GM19035 (cell line): ENCODE results near the gene ADGRG3.

Experiments used
- ATAC-seq: cut with Tn5 transposase; IDR thresholded peaks from one replicate; pipeline ENCODE4 v1.9.1; 2021; ENCODE audit not compliant: unreplicated experiment

Gene ADGRG3

GRCh38 chr16:57679016-57679415, 10.9 kb downstream of the ADGRG3 start:
- no peak for ATAC-seq

DNA sequence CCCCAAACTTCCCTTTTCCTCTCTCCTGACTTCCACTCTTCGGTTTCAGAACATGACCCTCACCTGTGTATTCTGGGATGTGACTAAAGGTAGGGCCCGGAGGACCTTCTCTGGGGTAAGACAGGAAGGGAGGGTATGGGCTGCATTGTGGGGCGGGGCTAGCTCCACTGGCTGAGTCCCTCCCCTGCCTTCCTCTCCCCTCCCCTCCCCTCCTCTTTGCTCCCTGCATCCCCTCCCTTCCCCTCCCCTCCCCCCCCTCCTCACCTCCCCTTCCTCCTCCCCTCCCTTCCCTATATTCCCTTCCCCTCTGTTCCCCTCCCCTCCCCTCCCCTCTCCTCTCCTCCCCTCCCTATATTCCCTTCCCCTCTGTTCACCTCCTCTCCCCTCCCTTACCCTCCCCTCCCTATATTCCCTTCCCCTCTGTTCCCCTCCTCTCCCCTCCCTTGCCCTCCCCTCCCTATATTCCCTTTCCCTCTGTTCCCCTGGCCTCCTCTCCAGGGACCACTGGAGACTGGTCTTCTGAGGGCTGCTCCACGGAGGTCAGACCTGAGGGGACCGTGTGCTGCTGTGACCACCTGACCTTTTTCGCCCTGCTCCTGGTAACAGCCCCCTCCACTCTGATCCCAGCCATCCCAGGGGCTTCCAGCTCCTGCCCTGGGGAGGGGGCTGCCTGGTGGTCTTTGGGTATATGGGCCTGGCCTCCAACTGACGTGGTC, 11.8 kb downstream of the ADGRG3 start:
- ATAC-seq: no peak

- ATAC-seq: no peak
These were observed 12.8 kb downstream of the ADGRG3 start for GRCh38 chr16:57680842-57681375.

DNA sequence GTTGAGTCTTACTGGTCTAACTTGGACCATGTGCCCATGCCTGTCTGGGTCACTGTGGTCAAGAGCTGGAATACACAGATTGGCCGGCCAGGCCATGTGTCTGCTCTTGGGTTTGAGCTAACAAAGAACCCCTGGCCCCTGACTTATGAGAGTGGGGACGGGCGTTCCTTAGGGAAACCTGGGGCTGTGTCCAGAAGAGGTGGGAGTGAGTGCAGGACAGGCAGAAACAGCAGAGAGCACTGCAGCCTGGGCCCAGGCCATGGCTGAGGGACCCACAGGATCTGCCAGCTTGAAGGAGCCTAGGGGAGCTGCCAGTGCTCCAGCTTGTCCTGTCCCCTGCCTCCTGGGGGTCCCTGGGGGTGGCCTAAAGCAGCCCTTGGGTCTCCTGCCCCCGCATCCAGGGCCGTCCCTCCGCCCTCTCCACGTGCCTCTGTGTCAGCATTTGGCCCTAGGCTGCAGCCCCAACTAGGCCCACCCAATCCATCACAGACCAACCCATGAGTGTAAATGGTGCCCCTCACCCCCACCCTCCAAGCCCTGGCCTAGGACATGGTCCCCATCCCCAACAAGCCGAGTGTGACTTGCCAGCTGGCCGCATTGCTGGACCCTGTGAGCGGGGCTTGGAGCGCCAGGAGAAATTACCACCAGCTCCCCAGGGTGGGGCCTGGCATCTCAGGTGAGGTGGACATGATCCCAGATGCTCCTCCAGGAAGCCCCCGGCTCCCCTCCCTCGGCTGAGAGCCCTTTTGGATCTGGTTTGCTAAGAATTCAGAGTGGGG, 14.0 kb downstream of the ADGRG3 start:
- no peak for ATAC-seq

DNA sequence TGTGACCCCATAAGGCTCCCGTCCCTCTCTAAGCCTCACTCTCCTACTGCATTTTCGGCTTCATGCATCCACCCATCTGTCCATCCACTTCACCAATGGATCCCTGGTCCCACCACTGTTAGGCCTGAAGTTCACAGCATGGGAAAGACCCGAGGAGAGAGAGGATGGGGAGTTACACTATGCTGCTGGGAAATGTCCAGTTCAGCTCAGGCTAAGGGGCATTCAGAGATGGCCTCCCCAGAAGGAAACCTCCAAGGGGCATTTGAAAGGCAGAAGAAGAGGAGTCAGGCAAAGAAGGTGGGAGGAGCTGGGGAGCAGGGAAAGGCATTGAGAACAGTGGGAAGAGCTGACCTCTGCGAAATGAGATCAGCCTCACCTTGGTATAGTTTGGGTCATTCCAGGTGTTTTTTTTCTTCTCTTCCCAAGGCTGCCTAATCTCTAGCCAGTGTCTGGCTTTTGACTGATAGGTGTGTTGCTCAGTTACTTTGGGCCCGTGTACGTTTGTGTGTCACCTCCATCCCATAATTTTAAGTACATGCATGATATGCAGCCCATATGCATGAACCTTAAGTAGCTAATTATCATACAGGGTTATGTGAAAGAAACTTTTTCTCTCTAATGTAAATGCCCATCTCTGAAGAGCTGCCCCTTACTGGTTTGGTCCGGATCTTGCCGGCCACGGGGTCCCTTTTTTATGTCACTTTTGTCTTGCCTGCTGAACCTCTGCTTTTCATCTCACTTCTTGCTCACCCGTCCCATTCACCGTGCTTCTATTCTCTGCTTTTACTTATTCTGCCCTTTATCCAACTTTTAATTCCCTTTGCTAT, 14.9 kb downstream of the ADGRG3 start:
- no peak for ATAC-seq

DNA sequence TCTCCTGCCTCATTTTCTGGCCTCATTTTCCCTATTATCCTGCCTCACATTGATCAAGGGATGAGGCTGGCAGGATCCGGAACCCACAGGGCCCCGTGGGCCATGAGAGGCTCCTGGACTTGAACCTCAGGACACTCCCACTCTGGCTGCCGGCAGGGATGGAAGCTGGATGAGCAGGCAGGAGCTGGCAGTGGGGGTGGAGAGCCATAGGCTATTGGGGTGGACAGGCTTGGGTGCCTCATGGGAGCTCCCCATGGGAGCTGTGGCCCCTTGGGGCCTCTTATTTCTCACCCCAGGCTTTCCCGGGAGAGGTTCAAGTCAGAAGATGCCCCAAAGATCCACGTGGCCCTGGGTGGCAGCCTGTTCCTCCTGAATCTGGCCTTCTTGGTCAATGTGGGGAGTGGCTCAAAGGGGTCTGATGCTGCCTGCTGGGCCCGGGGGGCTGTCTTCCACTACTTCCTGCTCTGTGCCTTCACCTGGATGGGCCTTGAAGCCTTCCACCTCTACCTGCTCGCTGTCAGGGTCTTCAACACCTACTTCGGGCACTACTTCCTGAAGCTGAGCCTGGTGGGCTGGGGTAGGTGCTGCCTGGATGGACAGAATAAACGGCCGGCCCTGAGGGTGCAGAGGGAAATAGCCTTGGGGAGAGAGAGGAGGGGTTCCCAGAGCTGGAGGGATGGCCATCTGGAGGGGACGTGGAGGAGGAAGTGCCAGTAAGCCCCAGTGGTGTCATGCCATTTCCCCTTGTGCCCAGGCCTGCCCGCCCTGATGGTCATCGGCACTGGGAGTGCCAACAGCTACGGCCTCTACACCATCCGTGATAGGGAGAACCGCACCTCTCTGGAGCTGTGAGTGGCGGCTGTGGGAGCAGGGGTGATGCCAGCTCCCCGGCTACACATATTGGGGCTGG, 15.8 kb downstream of the ADGRG3 start:
- no peak for ATAC-seq

DNA sequence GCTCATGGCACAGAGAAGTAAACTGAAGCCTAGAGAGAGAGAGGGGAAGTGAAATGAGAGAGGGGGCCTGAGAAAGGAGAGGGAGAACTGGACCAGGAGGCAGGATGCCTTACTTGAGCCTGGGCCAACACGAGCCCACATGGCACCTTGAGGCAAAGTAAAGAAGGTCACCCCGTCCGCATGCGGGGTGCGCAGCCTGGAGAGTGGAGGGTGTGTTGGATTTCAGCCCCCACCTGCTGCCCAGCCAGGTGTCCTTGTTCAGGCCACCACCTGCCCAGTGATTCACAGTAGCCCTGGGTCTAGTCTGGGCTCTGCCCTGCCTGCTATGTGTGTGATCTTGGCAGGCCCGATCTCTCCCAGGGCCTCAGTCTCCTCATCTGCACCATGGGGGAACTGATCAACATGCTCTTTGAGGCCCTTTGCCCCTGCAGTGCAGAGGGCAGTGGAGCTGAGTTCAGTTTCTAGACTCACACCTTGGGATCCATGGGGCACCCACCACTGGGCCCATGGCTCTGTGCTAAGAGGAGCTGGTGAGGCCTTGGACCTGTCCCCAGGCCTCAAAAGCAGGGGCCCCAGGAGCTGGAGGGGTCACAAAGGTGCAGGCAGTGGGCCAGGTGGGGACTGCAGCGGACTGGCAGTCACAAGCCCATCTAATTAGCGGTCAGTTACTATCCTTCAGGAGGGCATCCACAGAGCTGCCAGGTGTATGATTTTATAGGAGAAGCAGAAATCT, 16.7 kb downstream of the ADGRG3 start:
- ATAC-seq: no peak

DNA sequence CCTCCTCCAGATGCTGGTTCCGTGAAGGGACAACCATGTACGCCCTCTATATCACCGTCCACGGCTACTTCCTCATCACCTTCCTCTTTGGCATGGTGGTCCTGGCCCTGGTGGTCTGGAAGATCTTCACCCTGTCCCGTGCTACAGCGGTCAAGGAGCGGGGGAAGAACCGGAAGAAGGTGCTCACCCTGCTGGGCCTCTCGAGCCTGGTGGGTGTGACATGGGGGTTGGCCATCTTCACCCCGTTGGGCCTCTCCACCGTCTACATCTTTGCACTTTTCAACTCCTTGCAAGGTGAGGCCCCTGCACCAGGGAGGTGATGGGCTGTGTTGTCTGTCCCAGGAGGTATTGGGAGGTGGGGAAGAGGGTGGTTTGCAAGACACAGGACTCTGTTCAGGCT, 17.5 kb downstream of the ADGRG3 start:
- ATAC-seq: no peak

DNA sequence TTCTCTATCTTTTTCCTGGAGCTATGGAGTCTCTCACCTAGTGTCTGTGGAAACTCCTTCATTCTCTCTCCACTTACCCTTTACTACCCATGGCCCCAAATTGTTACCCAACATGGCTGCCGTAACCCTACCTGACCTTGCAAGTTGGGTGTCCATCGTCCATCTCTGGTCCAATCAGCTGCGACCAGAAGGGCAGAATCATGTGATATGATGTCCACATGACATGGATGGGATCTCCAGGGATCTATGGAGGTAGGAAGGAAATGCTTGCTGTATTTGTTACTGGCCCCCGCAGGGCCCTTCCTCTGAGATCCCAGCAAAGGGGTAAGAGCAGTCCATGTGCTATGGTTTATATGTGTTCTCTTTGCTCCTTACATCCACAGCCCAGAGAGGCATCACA, 18.5 kb downstream of the ADGRG3 start:
- no peak for ATAC-seq

DNA sequence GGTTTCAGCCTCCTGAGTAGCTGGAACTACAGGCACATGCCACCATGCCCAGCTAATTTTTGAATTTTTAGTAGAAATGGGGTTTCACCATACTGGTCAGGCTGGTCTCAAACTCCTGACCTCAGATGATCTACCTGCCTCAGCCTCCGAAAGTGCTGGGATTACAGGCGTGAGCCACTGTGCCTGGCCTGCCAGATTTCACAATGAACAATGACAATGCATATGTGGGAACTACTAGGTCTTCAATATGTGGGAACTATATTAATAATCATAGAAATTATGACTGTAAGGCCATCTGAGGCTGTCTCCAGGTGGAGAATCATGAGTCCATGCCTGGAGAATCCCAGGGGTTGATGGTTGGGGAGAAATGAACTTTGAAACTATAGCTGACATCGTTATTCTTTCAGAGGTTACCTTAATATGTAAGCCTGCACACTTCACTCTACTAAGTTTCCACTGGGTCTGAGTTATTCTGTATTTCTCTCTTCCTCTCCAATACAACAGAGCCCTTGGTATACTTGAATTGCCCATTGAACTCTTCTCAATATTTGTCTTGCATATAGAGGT, 19.3 kb downstream of the ADGRG3 start:
- ATAC-seq: no peak

GRCh38 chr16:57688487-57688986, 20.4 kb downstream of the ADGRG3 start:
- ATAC-seq: no peak

DNA sequence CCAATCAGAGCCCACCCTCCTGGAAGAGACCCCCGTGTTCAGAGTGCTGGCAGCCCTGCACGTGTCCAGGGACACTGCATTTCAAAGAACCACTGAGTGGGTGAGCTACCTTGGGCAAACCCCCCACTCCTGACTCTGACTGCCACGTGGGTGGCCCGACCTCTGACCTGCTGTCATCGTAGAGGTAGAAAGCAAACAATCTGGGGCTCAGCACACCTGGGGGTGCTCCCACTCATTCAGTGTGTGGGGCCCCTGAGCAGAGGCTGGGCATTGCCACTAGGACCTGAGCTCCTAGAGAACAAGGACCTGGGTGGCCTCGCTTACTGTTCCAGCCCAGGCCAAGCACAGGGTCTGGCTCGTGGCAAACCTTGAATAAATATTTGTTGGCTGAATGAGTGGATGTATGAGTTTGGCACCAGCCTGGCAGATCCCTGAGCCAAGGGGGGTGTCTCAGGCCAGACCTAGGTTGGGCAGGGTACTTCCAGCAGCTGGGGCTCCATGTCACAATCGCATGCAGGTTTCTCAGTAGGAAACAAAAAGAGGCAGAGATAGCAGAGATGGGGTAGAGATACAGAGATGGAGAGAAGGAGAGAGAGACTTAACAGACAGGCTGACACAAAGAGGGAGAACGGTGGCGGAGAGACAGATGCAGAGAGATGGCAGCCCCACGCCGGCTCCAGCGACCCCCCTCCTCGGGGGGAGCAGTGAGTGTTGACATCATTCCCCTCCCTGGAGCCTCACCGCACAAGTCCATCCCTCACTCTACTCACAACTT, 21.1 kb downstream of the ADGRG3 start:
- no peak for ATAC-seq

DNA sequence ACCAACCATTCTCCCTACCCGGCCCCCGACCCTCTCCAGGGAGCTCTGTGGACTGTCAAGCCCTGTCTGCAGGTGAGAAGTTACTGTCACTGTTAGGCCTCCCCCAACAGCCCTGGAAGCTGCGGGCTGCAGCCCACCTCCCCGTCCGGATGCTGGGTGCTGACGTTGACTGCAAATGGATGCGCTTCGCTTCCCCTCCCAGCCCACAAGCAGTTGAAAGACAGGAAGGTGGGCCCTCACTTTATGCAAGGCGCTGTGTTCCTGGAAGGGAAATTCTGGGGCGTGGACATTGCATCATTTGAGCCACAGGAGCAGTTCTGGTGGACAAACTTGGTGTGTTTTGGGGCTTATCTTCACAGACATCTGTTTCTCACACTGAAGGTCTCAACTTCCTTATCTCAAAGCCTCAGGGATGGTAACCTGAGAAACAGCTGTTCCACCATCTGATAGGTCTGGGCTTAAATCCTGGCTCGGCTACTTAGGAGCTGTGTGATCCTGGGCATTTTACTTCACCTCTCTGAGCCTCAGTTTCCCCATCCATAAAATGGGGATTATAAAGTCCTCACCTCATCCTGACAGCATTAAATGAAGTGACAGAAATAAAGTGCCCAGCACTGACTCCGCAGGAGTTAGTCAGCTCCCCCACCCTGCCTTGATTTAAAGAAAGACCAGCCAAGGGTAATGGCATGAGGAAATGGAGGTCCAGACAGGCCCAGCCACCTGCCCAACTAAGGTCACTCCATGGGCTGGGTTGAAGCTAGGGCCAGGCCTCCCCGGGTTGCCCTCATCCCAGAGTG, 21.9 kb downstream of the ADGRG3 start:
- ATAC-seq: peak; percentile 63

GRCh38 chr16:57690782-57691471, 22.8 kb downstream of the ADGRG3 start:
- ATAC-seq: no peak

GRCh38 chr16:57692636-57693035, 24.5 kb downstream of the ADGRG3 start:
- no peak for ATAC-seq

DNA sequence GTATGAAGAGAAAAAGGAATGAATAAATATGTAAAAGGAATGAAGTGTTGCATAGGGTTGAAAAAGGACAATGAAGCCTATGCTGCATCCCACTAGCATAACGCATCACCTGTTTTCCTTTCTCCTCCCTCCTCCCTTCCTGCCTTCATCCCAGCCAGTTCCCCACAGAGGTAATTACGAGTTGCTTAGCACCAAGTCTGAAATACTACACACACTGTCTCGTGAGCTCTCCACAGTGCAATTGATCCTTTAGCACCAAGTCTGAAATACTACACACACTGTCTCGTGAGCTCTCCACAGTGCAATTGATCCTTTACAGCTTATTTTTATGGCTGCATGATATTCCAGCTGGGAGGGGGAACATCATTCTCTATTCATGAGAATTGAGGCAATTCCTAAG, 25.4 kb downstream of the ADGRG3 start:
- no peak for ATAC-seq

GRCh38 chr16:57694231-57694724, 26.2 kb downstream of the ADGRG3 start:
- no peak for ATAC-seq
